Immature natural killer cell (primary cell): ENCODE data around the gene NFAM1. TPM values are rescaled to one million over a fixed set of nuclear protein-coding genes. Genes with fewer than 3 reads are reported as not detected.

Experiments used
- DNase-seq, 3 donors: peaks; one replicate each; pipeline ENCODE4 v3.0.0; 2022; ENCODE audit warnings: mixed read lengths in 1 of 3
- H3K27ac Mint-ChIP-seq, 6 donors: one replicate each; pipeline ENCODE4 v1.8.0; 2020; ENCODE audit warnings: mixed read lengths in 6 of 6, mild to moderate bottlenecking in 5 of 6, inconsistent platforms in 4 of 6, moderate library complexity in 3 of 6
- H3K27me3 Mint-ChIP-seq, 3 donors: one replicate each; pipeline ENCODE4 v1.8.0; 2020 to 2021; ENCODE audit warnings: low read depth in 3 of 3, mild to moderate bottlenecking in 3 of 3, mixed read lengths in 3 of 3, moderate library complexity in 3 of 3, inconsistent platforms in 1 of 3
- H3K36me3 Mint-ChIP-seq, 3 donors: one replicate each; pipeline ENCODE4 v1.8.0; 2020; ENCODE audit warnings: mixed read lengths in 3 of 3, inconsistent platforms in 2 of 3, mild to moderate bottlenecking in 2 of 3
- H3K4me1 Mint-ChIP-seq, 2 donors: one replicate each; pipeline ENCODE4 v1.8.0; 2020; ENCODE audit warnings: inconsistent platforms in 2 of 2, mild to moderate bottlenecking in 2 of 2, mixed read lengths in 2 of 2, moderate library complexity in 1 of 2
- H3K4me3 Mint-ChIP-seq, 5 donors: one replicate each; pipeline ENCODE4 v1.8.0; 2020; ENCODE audit warnings: mild to moderate bottlenecking in 5 of 5, mixed read lengths in 5 of 5, inconsistent platforms in 3 of 5, moderate library complexity in 3 of 5
- H3K9me3 Mint-ChIP-seq, 6 donors: one replicate each; pipeline ENCODE4 v1.8.0; 2020; ENCODE audit warnings: mild to moderate bottlenecking in 6 of 6, mixed read lengths in 6 of 6, inconsistent platforms in 4 of 6, moderate library complexity in 3 of 6
- polyA plus RNA-seq, 3 donors: library from polyadenylated mRNA; unstranded; fragments of 300-500 nt; fragmentation: Illumina TruSeq; gene quantifications; one replicate each; pipeline ENCODE4 v1.2.3, GENCODE V29; 2021

NFAM1 gene
- polyA plus RNA-seq, 3 donors from 2014 or later = 0.13 to 0.30 TPM; not detected in 1

GRCh38 chr22:42343121-42343454, 89.1 kb downstream of the NFAM1 start:
- H3K4me1 Mint-ChIP-seq = peaks cover 0 to 3% of the 10 kb centered on the region in 2 donors
- H3K36me3 Mint-ChIP-seq = no peaks in the 10 kb centered on the region
- peak overlapping the region; percentile 47 to 72 (median 67) for H3K4me3 Mint-ChIP-seq
- DNase-seq = no peak
- H3K27me3 Mint-ChIP-seq = peaks cover 6 to 11% (median 9%) of the 10 kb centered on the region in 3 donors
- H3K9me3 Mint-ChIP-seq = no peaks in the 10 kb centered on the region
- H3K27ac Mint-ChIP-seq = no peak overlapping the region

GRCh38 chr22:42342426-42343120, 89.6 kb downstream of the NFAM1 start:
- H3K36me3 Mint-ChIP-seq = no peaks in the 10 kb centered on the region
- peak overlapping the region in 1 of 6 donors; percentile 35 for H3K27ac Mint-ChIP-seq
- DNase-seq = no peak
- H3K4me3 Mint-ChIP-seq = peak overlapping the region; percentile 47 to 72 (median 67)
- H3K4me1 Mint-ChIP-seq = peaks cover 0 to 3% of the 10 kb centered on the region in 2 donors
- H3K27me3 Mint-ChIP-seq = peaks cover 6 to 11% (median 10%) of the 10 kb centered on the region in 3 donors
- H3K9me3 Mint-ChIP-seq = no peaks in the 10 kb centered on the region

- Mint-ChIP-seq H3K4me1 (peaks cover 0 to 3% of the 10 kb centered on the region in 2 donors), H3K9me3 (no peaks in the 10 kb centered on the region), H3K27me3 (peaks cover 6 to 11% (median 10%) of the 10 kb centered on the region in 3 donors), H3K36me3 (no peaks in the 10 kb centered on the region), H3K4me3 (peak overlapping the region in 4 of 5 donors; percentile 7 to 36 (median 32)), H3K27ac (no peak overlapping the region)
- DNase-seq = no peak
Measured at GRCh38 chr22:42341779-42342178, 90.4 kb downstream of the NFAM1 start.

GRCh38 chr22:42340829-42341383, 91.3 kb downstream of the NFAM1 start:
- Mint-ChIP-seq H3K27me3 (peaks cover 6 to 11% (median 10%) of the 10 kb centered on the region in 3 donors), H3K9me3 (no peaks in the 10 kb centered on the region), H3K36me3 (no peaks in the 10 kb centered on the region), H3K27ac (no peak overlapping the region), H3K4me1 (peaks cover 0 to 3% of the 10 kb centered on the region in 2 donors), H3K4me3 (no peak overlapping the region)
- DNase-seq = no peak

GRCh38 chr22:42340150-42340549, 92.1 kb downstream of the NFAM1 start:
- peaks cover 5 to 11% (median 10%) of the 10 kb centered on the region in 3 donors for H3K27me3 Mint-ChIP-seq
- peaks cover 0 to 3% of the 10 kb centered on the region in 2 donors for H3K4me1 Mint-ChIP-seq
- no peaks in the 10 kb centered on the region for H3K36me3 Mint-ChIP-seq
- no peaks in the 10 kb centered on the region for H3K9me3 Mint-ChIP-seq
- DNase-seq = no peak
- H3K4me3 Mint-ChIP-seq = no peak overlapping the region
- H3K27ac Mint-ChIP-seq = no peak overlapping the region

- Mint-ChIP-seq H3K4me3 (no peak overlapping the region), H3K27me3 (peaks cover 4 to 11% (median 10%) of the 10 kb centered on the region in 3 donors), H3K27ac (no peak overlapping the region), H3K9me3 (no peaks in the 10 kb centered on the region), H3K4me1 (peaks cover 0 to 3% of the 10 kb centered on the region in 2 donors), H3K36me3 (no peaks in the 10 kb centered on the region)
- DNase-seq = no peak
Measured at GRCh38 chr22:42338479-42338878, 93.7 kb downstream of the NFAM1 start.

- Mint-ChIP-seq H3K27me3 (peaks cover 4 to 8% (median 8%) of the 10 kb centered on the region in 3 donors), H3K27ac (no peak overlapping the region), H3K36me3 (no peaks in the 10 kb centered on the region), H3K9me3 (no peaks in the 10 kb centered on the region), H3K4me1 (peaks cover 0 to 1% of the 10 kb centered on the region in 2 donors), H3K4me3 (no peak overlapping the region)
- DNase-seq = no peak
Measured at GRCh38 chr22:42337356-42337755, 94.8 kb downstream of the NFAM1 start.

GRCh38 chr22:42336527-42337227, 95.5 kb downstream of the NFAM1 start:
- no peak overlapping the region for H3K27ac Mint-ChIP-seq
- H3K4me3 Mint-ChIP-seq = no peak overlapping the region
- H3K36me3 Mint-ChIP-seq = no peaks in the 10 kb centered on the region
- no peaks in the 10 kb centered on the region for H3K4me1 Mint-ChIP-seq
- no peaks in the 10 kb centered on the region for H3K9me3 Mint-ChIP-seq
- H3K27me3 Mint-ChIP-seq = peaks cover 2 to 8% (median 3%) of the 10 kb centered on the region in 3 donors
- DNase-seq = no peak

GRCh38 chr22:42335839-42336378, 96.3 kb downstream of the NFAM1 start:
- DNase-seq = no peak
- no peak overlapping the region for H3K4me3 Mint-ChIP-seq
- H3K27ac Mint-ChIP-seq = no peak overlapping the region
- H3K4me1 Mint-ChIP-seq = no peaks in the 10 kb centered on the region
- peaks cover 2 to 11% (median 3%) of the 10 kb centered on the region in 3 donors for H3K27me3 Mint-ChIP-seq
- no peaks in the 10 kb centered on the region for H3K36me3 Mint-ChIP-seq
- H3K9me3 Mint-ChIP-seq = no peaks in the 10 kb centered on the region

- no peaks in the 10 kb centered on the region for H3K9me3 Mint-ChIP-seq
- no peak overlapping the region for H3K27ac Mint-ChIP-seq
- no peaks in the 10 kb centered on the region for H3K36me3 Mint-ChIP-seq
- DNase-seq = no peak
- H3K27me3 Mint-ChIP-seq = peaks cover 2 to 8% (median 3%) of the 10 kb centered on the region in 3 donors
- no peak overlapping the region for H3K4me3 Mint-ChIP-seq
- H3K4me1 Mint-ChIP-seq = no peaks in the 10 kb centered on the region
Measured at GRCh38 chr22:42334875-42335512, 97.2 kb downstream of the NFAM1 start.

- Mint-ChIP-seq H3K36me3 (no peaks in the 10 kb centered on the region), H3K4me3 (no peak overlapping the region), H3K27me3 (peaks cover 0 to 5% (median 2%) of the 10 kb centered on the region in 3 donors), H3K27ac (no peak overlapping the region), H3K9me3 (no peaks in the 10 kb centered on the region), H3K4me1 (no peaks in the 10 kb centered on the region)
- no peak for DNase-seq
Measured at GRCh38 chr22:42333544-42333943, 98.7 kb downstream of the NFAM1 start.

GRCh38 chr22:42332089-42332488, 100.1 kb downstream of the NFAM1 start:
- Mint-ChIP-seq H3K9me3 (no peaks in the 10 kb centered on the region), H3K27ac (no peak overlapping the region), H3K36me3 (no peaks in the 10 kb centered on the region), H3K4me1 (no peaks in the 10 kb centered on the region), H3K27me3 (peaks cover 2 to 5% (median 4%) of the 10 kb centered on the region in 3 donors), H3K4me3 (no peak overlapping the region)
- DNase-seq = no peak

GRCh38 chr22:42331014-42331413, 101.2 kb downstream of the NFAM1 start:
- DNase-seq = no peak
- H3K27ac Mint-ChIP-seq = no peak overlapping the region
- no peak overlapping the region for H3K4me3 Mint-ChIP-seq
- H3K9me3 Mint-ChIP-seq = no peaks in the 10 kb centered on the region
- H3K36me3 Mint-ChIP-seq = no peaks in the 10 kb centered on the region
- peaks cover 2 to 6% (median 5%) of the 10 kb centered on the region in 3 donors for H3K27me3 Mint-ChIP-seq
- H3K4me1 Mint-ChIP-seq = peaks cover 0 to 3% of the 10 kb centered on the region in 2 donors
